ENCODE data around the gene FRMD4A. TPM values are rescaled to one million over a fixed set of nuclear protein-coding genes. Genes with fewer than 3 reads are reported as not detected.

FRMD4A gene
- total and polyA plus RNA-seq, 7 donors: 3.0 to 27.8 (median 14.4) TPM

DNA sequence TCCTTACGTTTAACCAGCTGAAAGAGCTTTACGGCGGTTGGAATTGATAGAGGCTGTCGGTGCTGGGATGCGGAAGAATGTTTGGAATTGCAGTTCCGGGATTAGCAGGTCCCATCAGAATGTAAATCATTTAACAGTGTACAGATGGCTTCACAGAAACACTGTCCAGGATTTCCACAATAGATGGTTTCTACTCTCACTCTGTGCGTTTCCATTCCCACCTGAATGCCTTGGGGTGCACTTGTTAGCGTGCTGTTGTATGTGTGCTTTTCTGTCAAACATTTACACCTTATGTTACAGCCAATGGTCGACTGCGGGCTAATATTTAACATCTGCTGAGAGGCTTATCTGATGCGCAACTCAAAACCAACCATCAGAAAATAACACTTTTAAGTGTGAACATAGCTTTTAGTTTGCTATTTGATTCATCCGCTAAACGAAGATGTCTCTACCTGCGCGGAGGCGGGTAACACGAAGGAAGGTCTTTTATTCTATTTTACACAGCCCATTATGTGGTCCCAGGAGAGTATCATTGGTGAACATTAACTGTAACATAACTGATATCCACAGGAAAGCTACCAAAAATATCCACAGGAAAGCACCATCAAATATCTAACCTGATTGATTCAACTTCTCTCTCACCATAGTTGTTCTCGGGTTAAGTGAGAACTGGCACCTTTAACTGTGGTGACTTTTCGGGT is 564.9 kb downstream of the FRMD4A start:
- 19 to 68% methylated on average over 19 of the region's 19 CpGs for WGBS, 2 donors
- H3K36me3 ChIP-seq: no peaks in the 10 kb centered on the region
- DNase-seq: no peak
- no peaks in the 10 kb centered on the region for H3K27me3 ChIP-seq
- no peak overlapping the region for H3K4me3 ChIP-seq
- no peaks in the 10 kb centered on the region for H3K9me3 ChIP-seq
- TF ChIP-seq POLR2A (IDR thresholded peaks at IDR 0.05) (no peak), EP300 (IDR thresholded peaks at IDR 0.05) (no peak), POLR2AphosphoS5 (IDR thresholded peaks at IDR 0.05) (no peak)
- TF ChIP-seq, protein P1, sequence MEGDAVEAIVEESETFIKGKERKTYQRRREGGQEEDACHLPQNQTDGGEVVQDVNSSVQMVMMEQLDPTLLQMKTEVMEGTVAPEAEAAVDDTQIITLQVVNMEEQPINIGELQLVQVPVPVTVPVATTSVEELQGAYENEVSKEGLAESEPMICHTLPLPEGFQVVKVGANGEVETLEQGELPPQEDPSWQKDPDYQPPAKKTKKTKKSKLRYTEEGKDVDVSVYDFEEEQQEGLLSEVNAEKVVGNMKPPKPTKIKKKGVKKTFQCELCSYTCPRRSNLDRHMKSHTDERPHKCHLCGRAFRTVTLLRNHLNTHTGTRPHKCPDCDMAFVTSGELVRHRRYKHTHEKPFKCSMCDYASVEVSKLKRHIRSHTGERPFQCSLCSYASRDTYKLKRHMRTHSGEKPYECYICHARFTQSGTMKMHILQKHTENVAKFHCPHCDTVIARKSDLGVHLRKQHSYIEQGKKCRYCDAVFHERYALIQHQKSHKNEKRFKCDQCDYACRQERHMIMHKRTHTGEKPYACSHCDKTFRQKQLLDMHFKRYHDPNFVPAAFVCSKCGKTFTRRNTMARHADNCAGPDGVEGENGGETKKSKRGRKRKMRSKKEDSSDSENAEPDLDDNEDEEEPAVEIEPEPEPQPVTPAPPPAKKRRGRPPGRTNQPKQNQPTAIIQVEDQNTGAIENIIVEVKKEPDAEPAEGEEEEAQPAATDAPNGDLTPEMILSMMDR (IDR thresholded peaks at IDR 0.05): no peak
- H3K4me1 ChIP-seq: peaks cover 0 to 6% (median 0%) of the 10 kb centered on the region in 4 donors
- intact Hi-C loops (cut with DNase I): no loop called here
- H3K27ac ChIP-seq: no peak overlapping the region

DNA sequence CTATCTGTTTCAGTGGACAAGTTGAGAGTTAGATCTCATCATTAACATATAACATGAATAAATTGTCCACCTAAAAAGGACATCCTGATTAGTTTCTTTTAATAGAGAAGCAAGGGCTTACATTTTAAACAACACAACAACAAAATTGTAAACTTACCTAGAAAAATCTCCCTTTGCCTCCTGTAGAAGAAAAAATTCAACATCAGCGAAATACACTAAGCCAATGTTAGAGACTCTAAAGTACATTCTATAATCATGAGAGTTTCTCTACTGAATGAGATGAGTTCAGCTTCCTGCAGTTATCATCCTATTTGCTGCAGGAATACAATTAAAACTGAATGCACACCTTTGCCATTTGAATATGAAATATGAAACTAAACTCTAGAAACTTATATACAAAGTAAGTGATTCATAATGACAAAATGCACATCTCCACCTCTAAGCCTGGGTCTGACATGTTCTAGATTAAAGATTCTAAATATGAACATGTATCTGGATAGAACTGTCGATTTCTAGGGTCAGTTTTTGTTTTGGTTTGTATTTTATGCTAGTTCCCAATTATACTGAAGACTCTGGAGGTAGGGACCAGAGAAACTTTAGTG is 569.1 kb downstream of the FRMD4A start:
- Histone ChIP-seq H3K27ac (no peak overlapping the region), H3K9me3 (no peaks in the 10 kb centered on the region), H3K4me1 (peaks cover 0 to 6% (median 0%) of the 10 kb centered on the region in 4 donors), H3K36me3 (no peaks in the 10 kb centered on the region), H3K4me3 (no peak overlapping the region), H3K27me3 (no peaks in the 10 kb centered on the region)
- intact Hi-C loops (cut with DNase I): no loop called here
- WGBS, 2 donors: 87 to 95% methylated on average over 2 of the region's 2 CpGs
- DNase-seq: no peak
- TF ChIP-seq EP300 (IDR thresholded peaks at IDR 0.05): no peak
- TF ChIP-seq, protein P1 (IDR thresholded peaks at IDR 0.05): no peak
- no peak for TF ChIP-seq POLR2A (IDR thresholded peaks at IDR 0.05)
- TF ChIP-seq POLR2AphosphoS5 (IDR thresholded peaks at IDR 0.05): no peak

- Histone ChIP-seq H3K27me3 (no peaks in the 10 kb centered on the region), H3K4me1 (no peaks in the 10 kb centered on the region), H3K9me3 (no peaks in the 10 kb centered on the region)
These were observed 571.6 kb downstream of the FRMD4A start for GRCh38 chr10:13759168-13759567.

DNA sequence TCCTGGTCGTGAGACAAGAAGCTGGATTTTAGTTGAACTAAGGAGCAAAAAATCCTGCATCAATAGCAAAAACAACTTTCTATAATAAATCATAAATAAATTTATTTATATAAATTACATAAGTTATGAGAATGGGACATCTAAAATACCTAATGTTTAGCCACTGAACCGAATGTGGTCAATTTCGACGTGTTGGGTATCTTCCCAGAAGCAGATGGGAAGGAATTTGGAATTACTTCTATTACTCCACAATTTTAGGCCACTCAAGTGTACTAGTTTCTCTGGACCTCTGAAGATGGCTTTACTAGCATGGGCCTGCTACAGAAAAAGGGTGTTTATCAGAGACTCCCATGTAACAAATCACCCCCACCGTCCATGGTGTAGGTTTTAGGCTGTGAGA is 572.0 kb downstream of the FRMD4A start:
- no peaks in the 10 kb centered on the region for H3K36me3 ChIP-seq

More at GRCh38 chr10:13759168-13759567, 571.6 kb downstream of the FRMD4A start:
- no peak for DNase-seq
- 92 to 94% methylated on average over 6 of the region's 6 CpGs for WGBS, 2 donors
- H3K27ac ChIP-seq: no peak overlapping the region
- intact Hi-C loops (cut with DNase I): no loop called here
- no peaks in the 10 kb centered on the region for H3K36me3 ChIP-seq
- H3K4me3 ChIP-seq: no peak overlapping the region
- TF ChIP-seq EP300 (IDR thresholded peaks at IDR 0.05): no peak
- no peak for TF ChIP-seq POLR2AphosphoS5 (IDR thresholded peaks at IDR 0.05)
- no peak for TF ChIP-seq POLR2A (IDR thresholded peaks at IDR 0.05)
- TF ChIP-seq, protein P1 (IDR thresholded peaks at IDR 0.05): no peak

More for the DNA sequence above, 572.0 kb downstream of the FRMD4A start:
- 87 to 96% methylated on average over 5 of the region's 5 CpGs for WGBS, 2 donors
- Histone ChIP-seq H3K4me3 (no peak overlapping the region), H3K9me3 (no peaks in the 10 kb centered on the region), H3K4me1 (no peaks in the 10 kb centered on the region), H3K27me3 (no peaks in the 10 kb centered on the region), H3K27ac (no peak overlapping the region)
- intact Hi-C loops (cut with DNase I): no loop called here
- TF ChIP-seq, protein P1 (IDR thresholded peaks at IDR 0.05): no peak
- no peak for TF ChIP-seq POLR2AphosphoS5 (IDR thresholded peaks at IDR 0.05)
- TF ChIP-seq POLR2A (IDR thresholded peaks at IDR 0.05): no peak
- TF ChIP-seq EP300 (IDR thresholded peaks at IDR 0.05): no peak
- DNase-seq: no peak
